IPS DF 4.7 (cell line): ENCODE measurements around the gene ENTPD5.

Experiments
- DNase-seq: peaks from one replicate; pipeline ENCODE4 v3.0.0-alpha.2; 2013; ENCODE audit warnings: low spot score; ENCODE audit errors: extremely low read depth

The ENTPD5 gene

DNA sequence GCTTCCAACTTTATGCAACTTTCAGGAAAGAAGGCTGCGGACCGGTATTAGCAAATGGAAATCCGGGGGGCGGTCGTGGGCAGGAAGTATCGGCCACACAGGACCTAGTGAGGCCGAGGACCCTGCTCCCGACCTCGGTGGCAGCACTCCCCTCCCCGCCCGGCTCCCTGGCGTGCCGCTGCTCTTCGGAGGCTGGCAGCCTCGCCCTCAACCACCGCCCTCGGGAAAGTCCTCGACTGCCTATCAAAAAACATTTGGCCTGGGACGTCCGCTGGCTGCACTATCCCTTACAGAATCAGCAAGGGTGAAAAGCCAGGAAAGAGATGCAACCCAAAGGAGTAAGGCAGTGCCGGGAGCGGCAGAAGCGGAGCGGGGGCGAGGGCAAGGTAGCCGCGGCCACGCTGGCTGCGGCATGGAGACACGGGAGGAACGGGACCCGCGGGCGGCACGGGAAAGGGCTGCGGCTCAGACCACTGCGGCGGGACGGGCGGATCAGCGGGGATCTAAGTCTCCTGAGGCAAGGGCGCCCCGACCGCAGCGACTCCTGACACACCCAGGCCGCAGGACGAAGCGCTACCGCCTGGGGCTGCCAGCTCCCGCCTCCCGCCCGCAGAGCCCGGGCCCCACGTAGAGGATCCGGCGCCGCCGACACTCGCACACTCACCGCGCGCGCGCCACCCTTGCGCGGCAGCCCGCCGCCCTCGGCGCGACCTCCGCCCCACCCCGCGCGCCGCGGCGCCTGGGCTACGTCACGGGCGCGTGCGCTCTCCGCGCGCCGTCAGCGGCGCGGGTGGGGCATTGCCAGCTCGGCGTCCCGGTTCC, at the start of gene ENTPD5, which contains the start of gene BBOF1:
Gene ENTPD5 (minus strand): TSS at position 703 of the 822 bp plus-strand sequence. CDS start 31,186 bp downstream, outside the sequence.
Gene BBOF1 (plus strand): TSS at position 764 of the 822 bp plus-strand sequence. CDS start 130 bp downstream, outside the sequence.
- no peak for DNase-seq

DNA sequence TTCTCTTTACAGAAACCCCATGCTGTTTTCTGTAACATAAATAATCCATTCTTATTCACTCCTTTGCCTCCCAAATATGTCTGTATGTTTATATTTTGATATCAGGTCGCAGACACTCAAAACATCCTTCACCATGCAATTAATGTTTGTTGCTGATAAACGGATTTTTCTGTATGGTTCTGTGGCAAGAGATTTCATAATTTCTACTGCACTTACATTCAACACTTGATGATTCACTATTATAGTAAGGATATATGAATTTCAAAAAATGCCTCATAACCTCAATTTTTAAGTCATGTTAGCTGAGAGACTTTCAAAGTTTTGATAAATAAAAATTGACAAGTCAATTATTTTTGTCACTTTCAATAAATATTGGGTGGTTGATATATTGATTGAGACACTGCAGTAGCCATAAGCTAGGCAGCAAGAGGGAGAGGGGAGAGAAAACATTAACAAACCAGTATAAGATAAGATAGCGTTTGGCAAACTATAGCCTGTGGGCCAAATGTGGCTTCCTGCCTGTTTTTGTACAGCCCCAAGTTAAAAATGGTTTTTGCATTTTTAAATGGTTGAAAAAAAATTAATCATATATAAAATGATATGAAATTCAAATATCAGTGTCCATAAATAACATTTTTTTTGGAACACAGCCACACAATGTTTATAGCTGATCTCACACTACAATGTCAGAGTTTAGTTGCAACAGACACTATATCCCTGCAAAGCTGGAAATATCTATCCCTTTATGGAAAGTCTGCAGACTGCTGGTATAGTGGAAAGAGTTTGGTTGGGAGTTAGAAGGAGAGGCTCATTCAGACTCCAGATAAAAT, 46.9 kb upstream of the ENTPD5 start:
- no peak for DNase-seq

- no peak for DNase-seq
Observed at GRCh38 chr14:74064883-74065282, 45.8 kb upstream of the ENTPD5 start.

DNA sequence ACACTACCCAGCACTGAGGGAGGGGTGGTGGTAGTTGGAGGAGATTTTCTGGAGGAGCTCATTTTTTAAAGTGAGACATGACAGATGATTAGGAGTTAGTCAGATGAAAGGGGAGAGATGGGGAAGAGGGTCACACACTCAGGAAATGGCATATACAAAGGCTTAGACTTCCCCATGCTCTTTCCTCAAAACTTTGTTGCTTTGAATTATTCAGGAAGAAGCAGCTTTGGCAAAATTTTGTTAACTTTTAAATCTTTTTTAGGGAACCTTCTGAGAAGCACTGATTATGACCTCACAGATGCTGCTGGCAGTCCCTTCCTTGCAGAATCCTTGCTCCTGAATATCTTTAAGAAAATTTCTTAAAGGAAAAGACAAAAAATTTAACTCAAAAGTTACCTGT, 45.3 kb upstream of the ENTPD5 start:
- DNase-seq, result no peak

DNA sequence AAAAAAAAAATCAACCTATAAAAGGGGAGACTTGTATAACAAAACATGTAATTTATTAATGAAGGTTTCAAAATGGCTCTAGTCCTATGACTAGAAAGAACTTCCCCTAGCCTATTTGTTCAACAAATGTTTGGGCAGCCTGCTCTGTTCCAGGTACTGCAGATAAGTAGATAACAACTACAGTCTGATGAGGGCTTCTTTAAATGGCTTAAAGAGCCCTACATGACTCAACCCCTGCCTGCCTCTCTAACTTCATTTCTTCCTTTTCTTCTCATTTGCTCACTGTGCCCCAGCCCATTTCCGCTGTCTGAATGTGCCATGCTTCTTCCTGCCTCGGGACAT, 43.7 kb upstream of the ENTPD5 start:
- DNase-seq, result no peak

- no peak for DNase-seq
Observed at GRCh38 chr14:74049876-74050495, 30.9 kb upstream of the ENTPD5 start.

- DNase-seq, result no peak
Observed at GRCh38 chr14:74048281-74048680, 29.2 kb upstream of the ENTPD5 start.

GRCh38 chr14:74045522-74045921, 26.4 kb upstream of the ENTPD5 start:
- DNase-seq, result no peak

- DNase-seq, result no peak
Observed at GRCh38 chr14:74042296-74042695, 23.2 kb upstream of the ENTPD5 start.

- DNase-seq, result no peak
Observed at GRCh38 chr14:74038020-74038859, 19.2 kb upstream of the ENTPD5 start.

DNA sequence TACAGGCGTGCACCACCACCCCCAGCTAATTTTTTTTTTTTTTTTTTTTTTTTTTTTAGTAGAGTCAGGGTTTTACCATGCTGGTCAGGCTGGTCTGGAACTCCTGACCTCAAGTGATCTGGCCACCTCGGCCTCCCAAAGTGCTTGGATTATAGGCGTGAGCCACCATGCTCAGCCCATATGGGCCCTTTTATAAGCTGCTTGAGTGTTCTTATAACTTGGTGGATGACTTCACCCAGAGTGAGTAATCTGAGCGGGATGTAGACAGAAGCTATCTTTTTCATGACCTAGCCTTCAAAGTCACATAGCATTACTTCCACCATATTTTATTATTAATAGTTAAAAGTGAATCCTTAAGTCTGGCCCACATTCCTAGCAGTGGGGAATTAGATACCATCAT, 16.5 kb upstream of the ENTPD5 start:
- no peak for DNase-seq

DNA sequence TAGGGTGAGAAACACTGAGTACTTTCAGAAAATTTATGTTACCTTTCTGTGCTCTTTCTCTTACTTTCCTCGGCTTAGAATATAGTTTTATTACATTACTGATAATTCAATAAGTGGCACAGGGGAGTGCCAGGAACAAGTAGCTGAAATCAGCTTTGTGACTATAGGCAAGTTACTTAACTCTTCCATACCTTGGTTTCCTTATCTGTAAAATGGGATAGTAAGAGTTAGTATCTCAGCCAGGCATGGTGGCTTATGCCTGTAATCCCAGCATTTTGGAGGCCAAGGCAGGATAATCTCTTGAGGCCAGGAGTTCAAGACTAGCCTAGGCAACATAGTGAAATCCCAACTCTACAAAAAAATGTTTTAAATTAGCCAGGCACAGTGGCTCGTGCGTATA, 15.5 kb upstream of the ENTPD5 start:
- no peak for DNase-seq

DNA sequence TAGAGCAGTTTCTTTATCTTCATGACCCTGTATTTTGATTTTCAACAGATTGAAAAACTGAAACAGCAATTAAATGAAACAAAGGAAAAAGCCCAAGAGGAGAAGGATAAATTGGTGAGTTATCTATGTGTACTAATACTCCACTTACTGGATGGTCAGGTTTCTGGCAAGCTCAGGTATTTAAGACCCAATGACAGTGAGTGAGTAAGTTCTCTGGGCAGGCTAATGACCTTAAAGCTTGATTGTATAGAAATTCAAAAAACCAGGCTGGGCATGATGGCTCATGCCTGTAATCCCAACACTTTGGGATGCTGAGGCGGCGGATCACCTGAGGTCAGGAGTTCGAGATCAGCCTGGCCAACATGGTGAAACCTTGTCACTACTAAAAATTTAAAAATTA, 10.0 kb upstream of the ENTPD5 start:
- no peak for DNase-seq

DNA sequence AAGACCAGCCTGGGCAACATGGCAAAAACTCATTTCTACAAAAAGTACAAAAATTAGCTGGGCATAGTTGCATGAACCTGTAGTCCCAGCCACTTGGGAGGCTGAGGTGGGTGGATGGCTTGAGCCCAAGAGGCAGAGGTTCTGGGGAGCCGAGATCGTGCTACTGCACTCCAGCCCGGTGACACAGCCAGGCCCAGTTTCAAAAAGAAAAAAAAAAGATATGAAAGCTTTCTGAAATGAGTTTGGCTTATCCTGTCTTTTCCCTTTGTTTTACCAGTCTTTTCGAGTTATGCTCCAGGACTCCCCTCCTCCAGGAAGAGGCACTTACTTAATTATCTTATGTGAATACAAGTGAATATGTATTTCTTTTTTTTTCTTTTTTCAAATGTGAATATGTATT, 3.3 kb upstream of the ENTPD5 start:
- no peak for DNase-seq

- no peak for DNase-seq
Observed at GRCh38 chr14:74019408-74020137, 485 bp upstream of the ENTPD5 start.

DNA sequence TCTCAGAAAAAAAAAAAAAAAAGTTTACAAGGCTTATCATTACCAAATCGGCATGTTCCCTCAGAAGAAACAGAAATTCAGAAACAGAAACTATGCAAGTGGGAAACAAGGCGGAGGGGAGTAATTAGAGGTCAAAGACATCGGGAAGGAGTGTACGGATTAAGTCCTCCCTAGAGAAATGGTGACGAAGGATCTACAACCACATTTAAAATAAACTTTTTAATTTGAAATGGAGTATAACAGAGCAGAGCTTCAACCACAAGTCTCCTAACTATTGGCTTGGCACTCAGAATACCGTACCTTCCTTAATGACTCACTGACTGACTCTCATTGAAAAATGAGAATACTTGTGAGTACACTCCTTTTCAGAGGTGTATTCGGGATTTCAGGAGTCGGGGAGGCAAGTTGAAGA, 908 bp downstream of the ENTPD5 start:
- DNase-seq, result no peak

DNA sequence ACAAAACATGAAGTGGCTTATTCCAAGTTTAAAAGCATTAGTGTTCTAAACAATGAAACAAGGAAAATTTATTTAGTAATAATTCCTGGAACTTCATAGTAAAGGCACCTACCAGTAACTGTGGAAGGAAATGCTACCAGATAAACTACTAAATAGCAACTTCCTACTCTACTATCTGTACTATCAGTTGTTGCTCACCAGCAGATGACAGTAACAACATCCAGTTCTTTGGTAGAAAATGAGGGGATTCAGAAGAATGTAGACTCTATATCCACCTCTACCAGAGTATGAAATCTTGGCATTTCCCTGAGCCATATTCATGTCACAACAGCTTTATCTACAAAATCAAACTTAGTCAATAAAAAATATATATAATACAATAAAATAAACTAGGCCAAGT, 3.1 kb downstream of the ENTPD5 start:
- DNase-seq, result no peak

GRCh38 chr14:74015176-74015575, 3.9 kb downstream of the ENTPD5 start:
- DNase-seq, result no peak

DNA sequence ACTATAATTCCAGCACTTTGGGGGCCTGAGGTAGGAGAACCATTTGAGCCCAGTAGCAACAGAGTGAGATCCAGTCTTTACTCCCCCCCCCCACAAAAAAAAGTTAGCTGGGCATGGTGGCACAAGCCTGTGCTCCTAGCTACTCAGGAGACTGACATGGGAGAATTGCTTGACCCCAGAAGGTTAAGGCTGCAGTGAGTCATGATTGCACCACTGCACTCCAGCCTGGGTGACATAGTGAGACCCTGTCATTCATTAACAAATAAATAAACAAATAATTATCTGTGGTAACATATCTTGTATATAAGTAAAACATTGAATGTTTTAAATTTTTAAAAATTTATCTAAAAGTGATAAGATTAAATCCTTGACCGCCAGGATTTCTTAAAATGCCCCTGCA, 4.8 kb downstream of the ENTPD5 start:
- DNase-seq, result no peak

GRCh38 chr14:74008843-74009499, 10.1 kb downstream of the ENTPD5 start:
- DNase-seq, result no peak
